ENCODE measurements around the gene TAF11L6.
"Not testable (repeated sequence)": the region's sequence is repeated elsewhere in the genome, so short reads cannot be mapped to it uniquely, and the experiment has no call there.

Gene TAF11L6

GRCh38 chr5:17528369-17528768, at the start of gene TAF11L6:
TSS of gene TAF11L6 (plus strand) at chr5:17528669.
- not testable (repeated sequence) for DNase-seq (ENCODE audit: low spot score)

- no peak for DNase-seq (ENCODE audit: low spot score)
Measured at GRCh38 chr5:17481378-17481777, 47.1 kb upstream of the TAF11L6 start.

- DNase-seq (ENCODE audit: low spot score): no peak
Measured at GRCh38 chr5:17482790-17483189, 45.7 kb upstream of the TAF11L6 start.

GRCh38 chr5:17486464-17487173, 41.9 kb upstream of the TAF11L6 start:
- DNase-seq (ENCODE audit: low spot score): not testable (repeated sequence)

- no peak for DNase-seq (ENCODE audit: low spot score)
Measured at GRCh38 chr5:17487174-17487512, 41.3 kb upstream of the TAF11L6 start.

GRCh38 chr5:17491257-17491656, 37.2 kb upstream of the TAF11L6 start:
- not testable (repeated sequence) for DNase-seq (ENCODE audit: low spot score)

- DNase-seq (ENCODE audit: low spot score): no peak
Measured at GRCh38 chr5:17492770-17493169, 35.7 kb upstream of the TAF11L6 start.

- no peak for DNase-seq (ENCODE audit: low spot score)
Measured at GRCh38 chr5:17497446-17497845, 31.0 kb upstream of the TAF11L6 start.

- DNase-seq (ENCODE audit: low spot score): not testable (repeated sequence)
Measured at GRCh38 chr5:17497931-17498330, 30.5 kb upstream of the TAF11L6 start, which contains the start of gene TAF11L2. TSS of gene TAF11L2 (plus strand) at chr5:17498231.

GRCh38 chr5:17511775-17512325, 16.6 kb upstream of the TAF11L6 start:
- DNase-seq (ENCODE audit: low spot score): no peak

GRCh38 chr5:17517526-17517925, 10.9 kb upstream of the TAF11L6 start:
- DNase-seq (ENCODE audit: low spot score): not testable (repeated sequence)

- DNase-seq (ENCODE audit: low spot score): not testable (repeated sequence)
Measured at GRCh38 chr5:17518067-17518466, 10.4 kb upstream of the TAF11L6 start, which contains the start of gene TAF11L3. TSS of gene TAF11L3 (plus strand) at chr5:17518367.

- DNase-seq (ENCODE audit: low spot score): not testable (repeated sequence)
Measured at GRCh38 chr5:17519508-17519907, 9.0 kb upstream of the TAF11L6 start.

- DNase-seq (ENCODE audit: low spot score): not testable (repeated sequence)
Measured at GRCh38 chr5:17521501-17521900, 7.0 kb upstream of the TAF11L6 start, which contains the start of gene TAF11L4. TSS of gene TAF11L4 (plus strand) at chr5:17521801.

- DNase-seq (ENCODE audit: low spot score): not testable (repeated sequence)
Measured at GRCh38 chr5:17524935-17525334, 3.5 kb upstream of the TAF11L6 start, which contains the start of gene TAF11L5. TSS of gene TAF11L5 (plus strand) at chr5:17525235.

- peak; percentile 32 for DNase-seq (ENCODE audit: low spot score)
Measured at GRCh38 chr5:17526504-17526903, 2.0 kb upstream of the TAF11L6 start.
